Measurements from ENCODE around the gene TIAM1.

TIAM1 gene

GRCh38 chr21:31162827-31163226 is 181.2 kb downstream of the TIAM1 start:
- DNase-seq, result no peak

DNA sequence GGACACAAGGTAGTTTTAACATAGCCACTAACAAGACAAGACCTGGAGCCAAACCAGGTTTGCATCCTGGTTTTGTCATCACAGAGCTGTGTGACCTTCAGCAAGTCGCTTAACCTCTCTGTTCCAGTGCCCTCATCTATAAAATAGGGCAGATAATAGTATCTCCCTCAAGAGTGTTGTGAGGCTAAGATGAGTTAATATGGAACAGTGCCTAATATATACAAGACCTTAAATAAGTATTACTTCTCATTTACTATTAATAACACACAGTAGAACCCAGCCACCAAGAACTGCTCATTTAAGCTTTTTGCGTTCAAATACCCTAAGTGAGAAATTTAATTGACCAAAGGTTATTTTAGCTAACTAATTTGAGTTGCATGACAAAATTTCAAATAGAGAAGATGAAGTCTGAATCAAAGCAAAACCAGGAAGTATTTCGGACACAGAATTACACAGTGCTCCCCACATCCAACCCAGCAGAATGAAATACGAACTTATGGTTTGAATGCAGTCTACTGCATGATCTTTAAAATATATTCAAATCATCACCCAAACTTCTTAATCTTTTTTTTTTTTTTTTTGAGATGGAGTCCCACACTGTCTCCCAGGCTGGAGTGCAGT is 181.9 kb downstream of the TIAM1 start:
- no peak for DNase-seq

DNA sequence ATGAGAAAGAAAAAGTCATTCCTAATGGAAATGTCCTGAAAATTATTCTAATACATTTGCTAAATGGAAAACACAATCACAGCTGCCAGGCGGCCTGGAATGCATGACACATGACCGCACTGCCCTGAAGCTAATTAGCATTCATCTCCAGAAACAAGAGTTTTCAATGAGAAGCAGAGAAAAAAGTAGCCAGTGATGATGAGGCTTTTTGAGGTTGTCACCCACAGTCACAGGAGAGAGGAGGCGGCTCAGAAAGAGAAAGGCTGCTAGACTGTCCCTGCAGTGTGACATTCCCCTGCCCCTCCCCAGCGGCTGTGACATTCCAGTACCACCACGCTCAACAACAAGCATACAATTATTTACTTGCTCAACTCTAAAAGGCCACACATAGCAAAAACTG is 182.9 kb downstream of the TIAM1 start:
- peak; percentile 39 for DNase-seq

DNA sequence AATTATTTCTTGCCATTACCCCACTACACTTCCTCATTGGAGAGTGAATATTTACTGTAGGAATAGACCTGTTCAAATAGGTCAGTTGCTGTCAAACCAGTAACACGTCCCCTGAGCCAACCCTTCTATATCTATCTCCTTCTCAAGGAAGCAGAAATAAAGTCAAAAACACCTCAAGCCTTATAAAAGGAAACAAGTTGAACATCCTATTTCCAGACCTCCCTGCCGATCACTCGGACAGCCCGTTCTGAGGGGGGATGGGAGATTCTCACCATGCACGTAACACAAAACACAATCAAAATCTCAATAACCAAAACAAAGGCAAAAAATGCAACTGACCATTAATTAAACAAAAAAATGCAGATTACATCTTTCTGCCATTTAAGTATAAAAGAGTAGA is 184.3 kb downstream of the TIAM1 start:
- DNase-seq, result no peak

GRCh38 chr21:31158789-31159581 is 185.1 kb downstream of the TIAM1 start:
- DNase-seq, result peak; percentile 31

DNA sequence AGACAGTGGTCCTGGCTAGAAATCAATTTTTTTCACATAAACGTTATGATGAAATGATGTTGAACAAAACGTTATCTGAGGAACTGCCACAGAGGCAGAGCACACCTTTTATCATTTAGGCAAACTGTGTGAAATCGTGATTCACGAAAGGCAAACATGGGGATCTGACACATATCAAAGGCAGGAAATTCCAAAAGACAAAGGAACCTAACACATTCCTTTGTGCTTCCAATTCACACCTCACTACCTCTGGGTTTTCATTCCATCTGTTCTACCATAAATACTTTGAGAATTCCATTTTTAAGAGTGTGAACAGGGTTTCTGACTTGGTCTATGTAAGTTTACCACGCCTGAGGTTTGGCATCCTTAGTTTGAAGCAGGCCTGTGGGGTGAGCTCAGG is 186.3 kb downstream of the TIAM1 start:
- DNase-seq, result no peak

DNA sequence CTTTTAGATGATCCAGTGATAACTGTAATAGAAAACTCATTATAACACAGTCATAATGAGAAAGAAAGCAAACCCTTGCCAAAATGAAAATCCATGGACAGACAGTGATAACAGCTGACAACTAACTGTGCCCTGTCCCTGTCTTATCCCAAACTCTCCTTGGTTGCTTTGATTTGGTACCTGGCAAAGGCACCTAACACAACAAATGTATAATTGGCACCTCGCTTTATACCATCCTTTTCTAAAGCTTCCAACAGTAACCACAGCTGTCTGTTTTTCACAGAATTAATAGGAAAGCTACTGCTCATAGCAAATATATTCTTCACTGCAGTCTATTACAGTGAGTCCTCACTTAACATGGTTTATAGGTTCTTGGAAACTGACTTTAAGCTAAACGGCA is 187.4 kb downstream of the TIAM1 start:
- DNase-seq, result no peak

- DNase-seq, result no peak
Measured at GRCh38 chr21:31156169-31156568, 187.9 kb downstream of the TIAM1 start.

DNA sequence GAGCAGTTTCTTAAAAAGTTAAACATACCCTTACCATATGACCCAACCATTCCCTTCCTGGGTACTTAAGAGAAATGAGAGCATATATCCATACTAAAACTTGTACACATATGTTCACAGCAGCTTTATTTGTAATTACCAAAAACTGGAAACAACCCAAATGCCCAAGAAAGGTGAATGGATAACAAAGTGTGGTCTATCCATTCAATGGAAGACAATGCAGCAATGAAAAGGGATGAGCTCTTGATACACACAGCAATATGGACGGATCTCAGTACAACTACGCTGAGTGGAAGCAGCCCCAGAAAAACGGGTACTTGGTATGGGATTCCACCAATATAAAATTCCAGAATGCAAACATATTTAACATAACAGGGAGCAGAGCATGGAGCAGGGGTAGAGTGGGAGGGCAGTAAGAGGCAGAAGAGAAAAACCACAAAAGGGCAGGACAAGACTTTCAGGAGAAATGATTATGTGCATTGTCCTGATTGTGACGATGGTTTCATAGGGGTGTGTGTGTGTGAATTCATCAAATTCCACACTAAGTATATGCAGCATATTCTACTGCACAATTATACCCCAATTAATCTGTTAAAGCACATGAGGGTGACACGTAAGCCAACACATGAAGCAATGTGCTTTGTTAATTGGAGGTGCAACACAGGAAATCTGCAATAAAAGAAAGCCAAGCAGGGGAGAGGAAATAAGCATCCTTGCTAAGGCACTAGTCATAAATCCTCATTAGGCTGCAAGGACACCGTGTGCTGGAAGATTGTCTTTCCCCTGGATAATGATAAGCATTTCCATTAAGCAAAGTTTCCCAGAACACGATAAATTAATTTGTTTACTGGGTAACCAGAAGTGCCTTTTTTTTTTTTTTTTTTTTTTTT is 192.7 kb downstream of the TIAM1 start:
- no peak for DNase-seq

DNA sequence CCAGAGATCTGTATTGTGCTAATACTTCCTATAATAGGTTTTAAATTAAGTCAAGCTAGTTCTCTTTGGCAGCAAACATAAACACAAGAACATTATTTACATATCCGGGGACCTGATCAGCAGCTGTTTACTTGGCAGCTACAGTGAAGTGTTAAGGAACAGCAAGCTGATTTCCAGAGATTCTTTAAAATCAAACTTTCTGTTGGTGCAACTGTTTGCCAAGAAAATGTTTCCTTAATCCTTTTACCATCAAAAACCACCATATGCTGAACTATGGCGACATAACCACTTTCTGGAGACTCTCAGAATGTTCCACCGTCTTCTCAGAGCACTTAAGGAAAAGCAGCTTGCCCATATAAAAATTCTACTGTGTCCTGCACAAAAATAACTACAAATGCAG is 198.8 kb downstream of the TIAM1 start:
- DNase-seq, result no peak

GRCh38 chr21:31143036-31143435 is 201.0 kb downstream of the TIAM1 start:
- no peak for DNase-seq

DNA sequence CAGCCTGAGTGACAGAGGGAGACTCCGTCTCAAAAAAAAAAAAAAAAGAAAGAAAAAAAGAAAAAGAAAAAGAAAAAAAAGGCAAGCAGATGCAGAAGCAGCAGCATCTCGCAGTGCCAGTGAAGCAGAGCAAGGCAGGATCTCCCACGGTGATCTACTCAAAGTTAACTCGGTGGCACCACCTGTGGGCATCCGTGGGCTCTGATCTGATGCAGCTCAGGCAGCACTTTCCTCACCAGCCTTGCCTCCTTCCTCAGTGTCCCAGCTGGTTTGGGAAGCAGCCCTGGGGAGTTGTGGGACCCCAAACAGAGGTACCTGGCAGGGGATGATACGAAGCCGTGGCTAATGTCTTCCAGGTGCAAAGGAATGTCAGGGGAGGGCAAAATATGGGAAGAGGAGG is 201.5 kb downstream of the TIAM1 start:
- DNase-seq, result peak; percentile 24

GRCh38 chr21:31141389-31142000 is 202.6 kb downstream of the TIAM1 start:
- no peak for DNase-seq

GRCh38 chr21:31140676-31141075 is 203.4 kb downstream of the TIAM1 start:
- no peak for DNase-seq

GRCh38 chr21:31140025-31140424 is 204.0 kb downstream of the TIAM1 start:
- DNase-seq, result no peak

- no peak for DNase-seq
Measured at GRCh38 chr21:31137960-31138359, 206.1 kb downstream of the TIAM1 start.

DNA sequence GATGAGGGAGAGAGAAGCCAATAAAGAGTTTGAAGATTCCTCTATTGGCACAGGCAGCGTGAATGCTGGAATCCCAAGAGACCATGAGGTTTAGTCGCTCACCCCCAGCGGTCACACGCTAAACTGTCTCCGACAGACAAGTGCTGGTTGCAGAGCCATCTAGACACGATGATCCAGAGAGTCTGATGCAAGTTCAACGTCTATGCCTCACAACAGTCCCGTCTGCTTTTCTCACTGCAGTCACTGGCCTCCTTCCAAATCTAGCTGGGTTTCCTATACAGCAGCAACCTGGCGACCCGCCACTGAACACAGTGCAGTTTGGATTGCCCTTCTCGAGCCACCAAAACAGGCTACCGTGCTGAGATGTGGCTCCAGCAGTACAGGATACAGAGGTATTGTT is 207.2 kb downstream of the TIAM1 start:
- no peak for DNase-seq

DNA sequence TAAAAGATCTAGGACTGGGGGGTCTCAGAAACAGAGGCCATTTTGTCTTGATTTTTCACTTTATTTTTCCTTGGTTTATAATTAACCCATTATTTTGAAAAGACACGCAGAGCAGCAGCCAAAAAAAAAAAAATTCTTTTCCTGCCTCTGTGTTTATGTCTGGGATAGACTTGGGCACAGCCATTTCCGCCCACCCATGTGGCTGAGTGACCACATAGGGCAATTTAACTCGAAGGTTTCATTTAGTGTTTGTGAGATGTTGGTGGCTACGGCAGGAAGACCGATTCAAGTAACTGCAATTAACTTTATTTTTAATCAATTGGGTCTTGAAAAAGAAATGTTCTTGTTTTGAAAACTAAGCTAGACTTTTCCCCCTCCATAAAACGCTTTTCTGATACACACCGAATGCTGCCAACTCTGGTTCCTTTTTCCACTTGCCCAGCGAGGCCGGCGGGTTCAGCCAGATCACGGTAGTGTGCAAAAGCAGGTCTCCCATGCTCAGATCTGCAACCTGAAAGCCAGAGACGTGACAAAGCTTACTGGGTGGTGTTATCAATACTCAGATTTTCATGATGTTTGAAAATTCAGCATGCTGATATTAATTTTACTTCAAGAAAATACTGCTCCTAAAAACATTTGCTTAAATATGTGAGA is 208.4 kb downstream of the TIAM1 start:
- DNase-seq, result no peak

- DNase-seq, result no peak
Measured at GRCh38 chr21:31133243-31133830, 210.7 kb downstream of the TIAM1 start.

DNA sequence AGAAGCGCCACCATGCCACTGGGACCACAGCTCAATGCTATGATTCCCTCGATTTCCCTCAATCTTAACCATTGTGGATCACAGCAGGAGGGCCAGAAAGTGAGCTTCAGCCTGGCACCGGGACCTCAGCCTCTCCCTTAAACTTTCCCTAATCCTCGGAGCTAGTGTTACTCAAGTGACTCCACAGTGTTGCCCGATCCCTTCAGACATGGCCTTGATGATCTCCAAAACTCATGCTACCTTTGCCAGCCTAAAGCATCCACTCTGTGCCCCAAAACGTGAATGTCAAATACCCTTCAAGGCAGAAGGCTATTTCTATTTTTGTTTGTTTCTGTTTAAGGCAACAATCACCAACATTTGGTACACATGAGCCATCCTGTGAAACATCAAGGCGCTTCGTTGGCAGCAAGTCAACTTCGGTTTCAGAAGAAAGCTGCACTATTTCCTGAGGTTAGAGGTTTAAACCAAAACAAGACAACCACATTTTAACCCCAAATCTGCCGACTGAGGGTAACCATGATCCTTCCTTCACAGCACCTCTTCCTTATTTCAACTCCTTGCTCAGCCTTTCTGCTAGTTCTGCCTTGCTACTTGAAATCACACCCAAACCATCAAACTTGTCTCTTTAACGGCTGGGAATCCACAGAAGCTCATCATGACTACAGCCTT is 211.4 kb downstream of the TIAM1 start:
- DNase-seq, result peak; percentile 91

DNA sequence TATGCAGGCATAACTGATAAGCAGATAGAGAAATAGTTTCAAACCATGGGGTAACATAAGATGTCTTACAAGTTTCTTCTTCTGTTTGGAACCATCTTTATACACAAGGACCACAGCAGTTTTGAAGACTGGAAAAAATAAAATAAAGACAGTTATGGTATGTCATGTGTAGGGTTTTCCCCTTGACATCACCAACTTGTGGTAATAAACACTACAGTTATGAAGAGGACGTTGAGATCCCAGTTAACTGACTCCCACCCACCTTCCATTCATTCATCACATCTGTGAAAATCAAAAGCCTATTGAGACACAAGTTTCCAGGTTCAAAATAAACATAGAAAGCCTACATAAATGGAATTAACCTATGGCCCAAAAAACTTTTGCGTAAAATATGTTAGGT is 213.2 kb downstream of the TIAM1 start:
- peak; percentile 67 for DNase-seq

- DNase-seq, result no peak
Measured at GRCh38 chr21:31128234-31128633, 215.8 kb downstream of the TIAM1 start.

All from activated CD4-positive, alpha-beta T cell treated with anti-CD3 and anti-CD28 coated beads, Interleukin-2, amount 50 U/mL, for 16 hours (primary cell).